CD4-positive, alpha-beta T cell treated with Interferon gamma for 1 hour (primary cell): ENCODE data around the gene TNFSF13B.

Source experiments
- DNase-seq: peaks from one replicate; pipeline ENCODE4 v3.0.0-alpha.2; 2020

Gene TNFSF13B

GRCh38 chr13:108352599-108352998 lies 83.1 kb downstream of the TNFSF13B start:
- no peak for DNase-seq

GRCh38 chr13:108357228-108357627 lies 87.7 kb downstream of the TNFSF13B start:
- DNase-seq, result no peak
